ENCODE measurements around the gene STAB1. TPM values are rescaled to one million over a fixed set of nuclear protein-coding genes. Genes with fewer than 3 reads are reported as not detected.

STAB1 gene
- total RNA-seq, 1 donor from 2014 or later: 88.1 TPM

DNA sequence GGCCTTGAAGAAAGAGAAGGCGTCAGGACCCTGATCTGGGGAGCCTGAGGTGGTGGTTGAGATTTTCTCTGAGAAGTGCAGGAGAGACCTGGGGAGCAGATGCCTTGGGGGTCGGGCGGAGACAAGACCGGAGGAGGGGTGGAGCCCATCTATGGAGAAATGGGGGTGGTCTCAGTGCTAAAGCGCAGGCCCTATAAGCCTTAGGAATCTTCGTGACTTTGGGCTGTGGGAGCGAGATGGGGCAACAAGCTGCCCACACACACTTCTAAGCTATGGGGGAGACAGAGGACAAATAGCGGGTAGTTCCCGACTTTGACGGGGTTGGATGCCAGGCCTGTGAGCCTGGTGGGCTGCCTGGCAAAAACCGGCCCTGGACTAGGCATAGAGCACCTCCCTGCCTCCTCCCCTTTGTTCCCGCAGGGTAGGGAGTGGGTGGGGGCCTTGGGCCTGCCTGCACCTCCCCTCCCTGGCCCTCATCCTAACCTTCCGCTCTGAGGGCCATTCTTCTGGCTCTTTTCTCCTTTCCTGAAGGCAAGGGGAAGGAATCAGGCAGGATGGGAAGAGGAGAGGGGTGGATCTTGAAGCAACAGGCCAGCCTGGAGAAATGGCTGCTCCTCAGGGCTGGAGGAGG lies 38.9 kb upstream of the STAB1 start:
- ATAC-seq (peak; percentile 13), DNase-seq (ENCODE audit: missing footprints) (peak; percentile 70)
- intact Hi-C loops (cut with DNase I): loop anchor here (5.0 kb wide), 2 partner anchors 81 to 231 kb away; partner anchors contain the start of genes GNL3, PBRM1 and UQCC5

DNA sequence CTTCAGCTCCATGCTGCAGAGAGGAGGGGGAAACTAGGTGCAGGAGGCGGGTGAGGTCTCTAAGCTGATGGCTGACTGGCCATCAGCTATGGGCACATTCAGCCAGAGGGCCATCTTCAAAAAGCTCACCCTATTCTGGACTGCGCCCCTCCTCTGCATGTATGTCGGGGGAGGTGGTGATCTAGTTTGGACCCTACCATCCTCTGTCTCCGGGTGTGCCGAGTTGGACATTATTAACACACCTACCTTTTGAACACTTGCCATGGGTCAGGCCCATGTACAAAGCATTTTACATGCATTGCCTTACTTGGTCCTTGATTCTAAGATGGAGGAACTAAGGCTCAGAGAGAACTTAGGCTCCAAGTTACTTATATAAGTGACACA lies 38.3 kb upstream of the STAB1 start:
- ATAC-seq (no peak), DNase-seq (ENCODE audit: missing footprints) (peak; percentile 11)
- intact Hi-C loops (cut with DNase I): loop anchor here (5.0 kb wide), 2 partner anchors 81 to 231 kb away; partner anchors contain the start of genes GNL3, PBRM1 and UQCC5

DNA sequence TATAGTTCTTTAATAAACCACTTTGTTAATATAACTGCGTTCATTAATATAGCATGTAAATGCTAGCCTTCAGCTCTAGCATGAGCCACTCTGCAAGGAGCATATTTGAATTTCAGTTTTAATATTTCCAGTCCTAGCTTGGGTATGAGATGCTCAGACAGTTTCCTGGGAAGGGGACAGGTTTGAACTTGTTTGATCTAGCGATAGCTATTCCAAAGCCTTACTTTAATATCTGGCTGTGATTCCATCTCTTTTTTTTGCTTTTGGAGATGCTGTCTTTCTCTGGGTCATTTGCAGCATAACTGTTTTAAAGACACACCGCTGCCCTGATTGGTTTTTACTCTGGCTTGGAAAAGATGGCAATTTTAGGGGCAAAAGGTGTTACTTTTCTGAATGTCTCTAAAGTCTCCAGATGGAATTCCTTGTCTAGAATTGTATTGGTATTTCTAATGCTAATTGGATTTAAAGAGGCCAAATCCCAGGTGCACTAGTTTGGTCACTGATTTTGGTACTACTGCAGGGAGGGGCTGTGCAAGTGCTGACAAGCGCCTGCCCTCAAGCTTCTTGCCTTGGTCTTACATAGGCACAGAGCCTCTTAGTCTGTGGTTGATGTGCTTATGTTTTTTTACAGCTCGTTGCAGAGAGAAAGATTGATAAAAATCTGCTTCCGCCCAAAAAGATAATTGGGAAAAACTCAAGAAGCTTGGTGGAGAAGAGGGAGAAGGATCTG lies 36.9 kb upstream of the STAB1 start:
- DNase-seq (ENCODE audit: missing footprints) (peak; percentile 25), ATAC-seq (no peak)
- intact Hi-C loops (cut with DNase I): loop anchor here (5.0 kb wide), 2 partner anchors 79 to 229 kb away; partner anchors contain the start of genes GNL3, PBRM1 and UQCC5

DNA sequence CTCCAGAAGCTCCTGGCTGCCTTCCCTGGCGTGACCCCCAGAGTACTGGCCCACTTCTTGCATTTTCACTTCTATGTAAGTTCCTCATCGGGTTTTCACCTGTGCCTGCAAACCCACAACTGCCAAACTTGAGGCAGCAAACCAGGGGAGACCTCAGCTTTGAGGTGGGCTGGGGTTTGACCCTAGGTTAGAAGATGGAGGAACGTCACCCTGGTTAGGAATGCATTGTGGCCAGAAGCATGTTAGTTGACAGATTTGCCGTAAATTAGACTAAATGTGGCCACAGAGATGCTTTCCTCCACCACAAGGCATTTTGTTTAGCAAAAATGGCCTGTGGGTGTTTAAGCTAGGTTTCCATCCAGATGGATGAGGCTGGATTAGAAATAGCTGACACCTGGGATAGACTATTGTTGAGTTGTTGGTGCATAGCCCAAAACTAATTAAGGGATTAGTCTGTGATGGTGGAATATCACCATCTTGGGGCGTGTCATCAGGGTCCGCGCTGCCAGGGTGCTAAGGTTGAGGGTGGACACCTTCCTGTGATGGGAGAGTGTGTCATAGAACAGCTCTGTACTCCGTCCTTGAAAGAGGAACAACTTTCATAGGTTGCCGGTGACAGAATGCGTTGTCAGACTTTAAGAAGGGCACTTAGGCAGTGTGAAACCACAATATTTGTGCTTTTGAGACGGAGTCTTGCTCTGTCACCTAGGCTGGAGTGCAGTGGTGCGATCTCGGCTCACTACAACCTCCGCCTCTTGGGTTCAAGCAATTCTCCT lies 36.2 kb upstream of the STAB1 start:
- ATAC-seq (no peak), DNase-seq (ENCODE audit: missing footprints) (peak; percentile 20)
- intact Hi-C loops (cut with DNase I): loop anchor here (5.0 kb wide), 2 partner anchors 78 to 228 kb away; partner anchors contain the start of genes GNL3, PBRM1 and UQCC5

DNA sequence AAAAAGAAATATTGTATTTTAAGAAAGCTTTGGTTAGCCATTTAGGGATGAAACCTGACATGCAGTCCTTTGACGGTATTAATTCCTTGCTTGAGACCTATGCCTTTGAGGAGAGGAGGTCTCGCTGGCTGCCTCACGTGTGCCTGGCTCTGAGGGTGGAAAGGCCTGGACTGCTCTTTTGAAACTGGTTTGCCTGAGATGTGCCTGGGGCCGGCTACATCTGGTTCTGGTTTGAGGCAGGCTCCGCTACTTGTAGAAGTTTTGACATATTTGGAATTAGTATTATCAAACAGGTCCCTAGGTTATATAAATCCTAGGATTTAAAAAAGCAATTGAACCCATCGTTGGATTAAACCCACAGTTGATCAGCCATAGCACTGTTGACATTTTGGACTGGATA lies 33.3 kb upstream of the STAB1 start:
- ATAC-seq (no peak), DNase-seq (ENCODE audit: missing footprints) (peak; percentile 34)
- intact Hi-C loops (cut with DNase I): no loop called here

DNA sequence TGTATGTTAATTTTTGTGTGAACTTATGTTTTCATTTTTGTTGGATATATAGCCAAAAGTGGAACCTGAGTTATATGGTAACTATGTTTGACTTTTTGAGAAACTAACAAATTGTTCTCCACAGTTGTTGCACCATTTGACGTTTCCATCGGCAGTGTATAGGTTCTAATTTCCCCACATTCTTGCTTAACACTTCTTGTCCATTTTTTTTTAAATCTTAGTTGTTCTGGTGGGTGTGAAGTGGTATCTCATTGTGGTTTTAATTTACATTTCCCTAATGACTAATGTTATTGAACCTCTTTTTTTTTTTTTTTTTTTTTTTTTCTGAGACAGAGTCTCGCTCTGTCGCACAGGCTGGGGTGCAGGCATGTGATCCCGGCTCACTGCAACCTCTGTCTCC lies 31.7 kb upstream of the STAB1 start:
- intact Hi-C loops (cut with DNase I): no loop called here
- DNase-seq (ENCODE audit: missing footprints) (peak; percentile 4), ATAC-seq (no peak)

DNA sequence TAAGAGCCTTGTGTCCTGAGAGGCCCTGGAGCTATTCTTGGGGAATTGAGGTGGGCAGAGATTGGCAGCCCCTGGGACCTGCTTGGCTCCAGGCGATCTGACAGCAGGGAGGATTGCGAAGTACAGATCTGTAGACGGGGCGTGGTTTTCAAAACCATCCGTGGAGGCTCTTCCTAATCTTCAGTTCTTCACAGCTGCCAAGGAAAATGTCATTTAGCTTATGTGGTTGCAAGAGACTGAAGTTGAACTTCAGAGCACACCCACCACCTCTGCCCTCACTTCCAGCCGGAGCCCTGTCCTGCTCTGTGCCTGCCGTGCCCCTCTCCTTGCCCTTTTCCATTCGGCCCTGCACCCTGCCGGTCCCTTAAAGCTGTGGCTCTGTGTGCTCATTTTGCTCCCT lies 26.8 kb upstream of the STAB1 start:
- DNase-seq (ENCODE audit: missing footprints) (peak; percentile 1), ATAC-seq (peak; percentile 19)
- intact Hi-C loops (cut with DNase I): no loop called here

DNA sequence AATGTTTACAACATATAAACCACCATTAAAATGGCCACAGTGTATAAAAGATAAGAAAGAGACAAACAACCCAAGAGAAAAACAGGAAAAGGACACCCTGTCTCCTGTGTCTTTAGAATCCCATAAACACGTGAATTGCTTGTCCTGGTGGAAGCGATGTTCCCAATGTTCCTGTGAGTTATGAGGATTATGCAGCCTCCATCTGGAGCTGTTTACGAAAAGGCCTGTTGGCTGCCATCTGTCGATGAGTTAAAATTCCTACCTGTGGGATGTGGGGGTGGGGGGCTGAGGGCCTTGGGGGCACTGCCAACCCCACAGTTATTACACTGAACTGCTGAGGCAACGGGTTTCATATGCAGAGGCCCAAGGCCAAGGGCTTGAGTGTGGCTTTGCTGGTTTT lies 26.1 kb upstream of the STAB1 start:
- intact Hi-C loops (cut with DNase I): no loop called here
- DNase-seq (ENCODE audit: missing footprints) (peak; percentile 7), ATAC-seq (no peak)

DNA sequence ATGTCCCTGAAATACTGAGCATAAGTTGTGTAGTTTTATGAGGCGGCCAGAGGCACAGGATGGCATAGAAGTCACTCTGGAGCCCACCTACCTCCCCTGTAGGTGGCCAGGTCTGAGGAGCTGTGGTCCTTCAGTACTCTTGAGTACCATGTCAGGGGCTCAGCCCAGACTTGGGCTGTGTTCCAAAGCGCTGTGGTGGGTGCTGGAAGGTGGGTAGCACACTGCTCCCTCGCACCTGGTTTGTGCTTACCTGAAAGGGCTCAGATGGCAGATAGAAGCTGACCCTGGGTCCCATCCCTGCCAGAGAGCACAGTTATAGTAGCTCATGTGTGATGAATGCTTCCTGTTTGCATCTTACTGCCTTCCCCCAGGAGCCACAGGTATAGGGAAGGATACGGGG lies 24.2 kb upstream of the STAB1 start:
- intact Hi-C loops (cut with DNase I): loop anchor here (5.0 kb wide), 2 partner anchors 136 to 211 kb away; no protein-coding TSS in a partner anchor
- DNase-seq (ENCODE audit: missing footprints) (peak; percentile 13), ATAC-seq (no peak)

DNA sequence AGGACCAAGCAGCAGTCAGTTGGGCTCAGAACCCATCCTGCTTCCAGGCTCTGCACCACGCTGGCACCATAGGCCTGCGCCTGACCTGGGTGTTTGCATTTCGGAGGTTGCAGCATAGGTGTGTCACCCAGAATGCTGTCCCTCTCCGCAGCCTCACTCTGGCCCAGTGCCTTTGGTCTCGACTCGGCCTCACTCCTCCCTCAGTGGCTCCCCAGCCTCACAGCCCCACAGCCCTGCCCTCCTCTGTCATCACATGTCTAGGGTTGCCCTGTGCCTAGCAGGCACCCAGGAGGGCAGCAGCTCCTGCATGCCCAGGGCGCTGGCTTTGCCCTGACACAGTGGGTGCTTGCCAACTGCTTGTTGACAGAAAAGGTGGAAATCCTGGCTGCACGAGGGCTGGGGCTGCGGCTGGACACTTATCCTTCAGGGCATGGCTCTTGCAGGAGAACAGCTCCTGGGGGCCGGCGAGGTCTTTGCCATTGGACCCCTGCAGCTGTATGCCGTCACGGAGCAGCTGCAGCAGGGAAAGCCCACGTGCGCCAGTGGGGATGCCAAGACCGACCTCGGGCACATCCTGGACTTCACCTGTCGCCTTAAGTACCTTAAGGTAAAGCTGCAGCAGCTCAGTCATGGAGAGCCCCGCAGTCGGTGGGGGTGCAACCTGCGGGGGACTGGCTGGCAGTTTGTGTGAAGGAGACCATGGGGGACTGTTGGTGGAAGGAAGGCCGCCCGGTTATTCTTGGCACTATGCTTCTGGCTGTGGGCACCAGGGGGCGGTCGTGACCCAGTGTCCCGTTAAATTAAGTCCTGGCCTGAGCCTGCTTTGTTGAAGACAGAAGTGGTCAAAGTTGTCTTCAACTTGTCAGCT lies 23.5 kb upstream of the STAB1 start:
- intact Hi-C loops (cut with DNase I): loop anchor here (2.0 to 5.0 kb wide), 3 partner anchors 65 to 211 kb away; partner anchors contain the start of gene UQCC5
- ATAC-seq (peak; percentile 83), DNase-seq (ENCODE audit: missing footprints) (peak; percentile 89)

DNA sequence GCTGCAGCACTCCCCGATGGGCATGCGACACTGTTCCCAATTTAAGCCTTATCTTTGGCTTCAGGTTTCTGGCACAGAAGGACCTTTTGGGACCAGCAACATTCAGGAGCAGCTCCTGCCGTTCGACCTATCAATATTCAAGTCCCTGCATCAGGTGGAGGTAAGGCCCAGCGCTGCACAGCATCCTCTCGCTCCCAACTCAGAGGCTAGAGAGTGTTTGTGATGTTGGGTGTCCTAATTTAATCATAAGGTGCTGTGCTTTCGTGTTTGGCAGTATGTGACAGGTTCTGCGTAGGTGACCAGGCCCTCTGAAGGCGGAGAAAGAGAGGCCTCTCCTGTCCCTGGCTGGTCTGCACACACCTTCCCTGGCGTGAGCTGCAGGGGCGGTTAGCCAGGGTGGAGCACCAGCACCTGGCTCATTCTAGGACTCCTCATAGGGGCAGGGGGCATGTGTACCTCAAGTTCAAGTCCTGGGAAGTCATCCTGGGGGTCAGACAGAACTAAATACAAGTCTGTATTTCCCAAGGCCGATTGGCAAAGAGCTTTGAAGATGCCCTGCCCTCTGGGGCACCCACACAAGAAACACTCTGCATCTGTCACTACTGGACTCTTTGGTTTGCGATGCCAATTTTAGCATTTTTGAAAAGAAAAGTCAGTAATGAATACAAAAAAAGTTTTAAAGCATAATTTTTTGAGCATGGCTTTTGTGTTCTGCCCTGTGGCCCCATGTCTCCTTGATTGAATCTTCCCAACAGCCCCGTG lies 22.7 kb upstream of the STAB1 start:
- intact Hi-C loops (cut with DNase I): loop anchor here (2.0 to 5.0 kb wide), 3 partner anchors 64 to 210 kb away; partner anchors contain the start of gene UQCC5
- DNase-seq (ENCODE audit: missing footprints) (peak; percentile 41), ATAC-seq (no peak)

DNA sequence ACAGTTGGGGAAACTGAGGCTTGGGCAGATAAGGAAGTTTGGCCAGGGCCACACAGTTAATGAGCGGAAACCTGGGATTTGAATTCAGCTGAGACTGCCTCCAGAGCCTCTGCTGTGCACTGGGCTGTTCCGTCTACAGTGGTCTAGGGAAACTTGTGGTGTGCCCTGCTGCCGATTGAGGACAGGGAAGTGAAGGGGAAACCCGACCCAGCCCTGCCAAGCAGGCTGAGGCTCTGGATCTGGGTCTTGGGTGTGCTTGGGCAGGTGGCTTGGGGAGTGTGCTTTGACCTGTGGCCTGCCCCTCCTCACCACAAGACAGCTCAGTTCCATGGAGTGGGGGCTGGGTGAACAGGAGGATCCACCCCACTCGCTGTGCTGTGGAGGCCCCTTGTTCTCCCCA lies 22.1 kb upstream of the STAB1 start:
- intact Hi-C loops (cut with DNase I): loop anchor here (2.0 to 5.0 kb wide), 3 partner anchors 64 to 209 kb away; partner anchors contain the start of gene UQCC5
- ATAC-seq: no peak
- peak; percentile 35 for DNase-seq (ENCODE audit: missing footprints)

DNA sequence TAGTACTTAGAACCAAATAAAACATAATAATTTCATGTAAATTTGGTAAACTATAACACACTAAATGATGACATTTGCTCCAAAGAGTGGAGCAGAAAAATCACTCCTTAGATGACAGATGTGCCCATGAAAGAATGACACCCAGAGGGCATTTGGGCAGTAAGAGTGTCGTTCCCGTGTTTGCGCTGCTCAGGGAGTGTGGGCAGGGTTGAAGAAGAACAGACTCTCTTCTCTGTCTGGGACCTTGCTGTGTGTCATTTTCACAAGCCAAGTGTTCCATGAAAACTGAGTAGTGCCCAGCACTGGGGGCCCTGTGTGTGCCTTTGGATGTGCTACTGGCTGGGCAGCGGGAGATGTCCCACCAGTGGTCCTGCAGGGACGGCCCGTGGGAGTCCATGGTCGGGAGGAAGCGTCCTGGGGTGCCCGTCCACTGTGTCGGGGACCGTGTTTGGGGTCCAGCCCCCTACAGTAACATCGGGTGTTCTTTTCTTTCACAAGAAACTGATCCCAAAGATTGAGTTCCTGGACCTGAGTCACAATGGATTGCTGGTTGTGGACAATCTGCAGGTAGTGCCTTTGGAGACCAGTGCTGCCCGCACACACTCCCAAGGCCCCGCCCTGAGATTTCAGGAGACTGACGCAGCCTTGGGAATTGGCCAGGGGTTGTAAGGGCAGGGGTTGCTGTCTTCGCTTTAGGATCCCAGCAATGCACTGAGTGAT lies 17.9 kb upstream of the STAB1 start:
- ATAC-seq (no peak), DNase-seq (ENCODE audit: missing footprints) (no peak)
- intact Hi-C loops (cut with DNase I): no loop called here

DNA sequence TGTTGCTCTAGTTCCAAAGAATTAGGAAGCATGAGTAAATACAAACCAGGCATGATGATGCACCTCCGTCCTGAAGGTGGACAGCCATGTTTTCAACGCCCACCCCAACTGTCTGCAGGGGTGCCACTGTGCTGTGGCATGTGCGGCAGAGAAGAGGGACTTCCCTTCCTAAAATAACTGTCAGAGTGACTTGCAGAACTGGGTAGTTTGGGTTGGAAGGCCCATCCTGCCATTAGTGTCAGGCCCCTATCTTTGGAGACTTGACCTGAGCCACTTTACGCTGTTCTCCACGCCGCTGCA lies 17.4 kb upstream of the STAB1 start:
- intact Hi-C loops (cut with DNase I): no loop called here
- DNase-seq (ENCODE audit: missing footprints) (no peak), ATAC-seq (no peak)

DNA sequence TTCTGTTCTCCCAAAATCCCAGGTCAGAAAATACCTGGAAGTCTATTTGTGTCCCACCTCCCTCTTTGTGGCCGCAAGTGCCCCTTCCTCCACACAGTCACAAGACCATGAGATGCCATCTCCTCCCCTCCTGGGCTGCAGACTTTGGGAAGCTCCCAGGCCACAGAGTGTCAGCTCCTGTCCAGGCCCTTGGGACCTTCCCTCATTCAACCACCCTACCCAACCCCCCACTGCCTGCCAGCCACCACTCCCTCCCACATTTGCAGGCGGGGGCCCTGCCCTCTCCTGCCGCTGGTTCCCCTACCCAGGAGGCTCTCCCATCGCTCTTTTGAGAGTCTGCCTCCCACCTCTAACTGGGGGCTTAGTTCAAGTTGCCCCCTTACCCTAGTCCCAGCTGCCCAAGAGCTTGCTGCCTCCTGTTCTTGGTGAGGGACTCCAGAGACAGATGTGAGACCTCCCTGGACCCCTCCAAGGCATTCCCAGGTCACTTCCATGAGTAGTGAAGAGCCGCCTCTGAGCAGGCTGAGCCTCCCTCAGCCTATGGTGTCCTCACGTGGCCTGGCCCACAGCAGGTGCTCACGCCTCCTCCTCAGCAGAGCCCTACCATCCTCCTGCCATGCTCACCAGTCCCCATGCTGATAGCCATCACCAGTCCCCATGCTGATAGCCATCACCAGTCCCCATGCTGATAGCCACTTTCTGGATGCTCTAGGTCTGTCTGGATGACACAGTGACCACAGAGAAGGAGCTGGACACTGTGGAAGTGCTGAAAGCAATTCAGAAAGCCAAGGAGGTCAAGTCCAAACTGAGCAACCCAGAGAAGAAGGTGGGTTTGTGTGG lies 15.9 kb upstream of the STAB1 start:
- intact Hi-C loops (cut with DNase I): no loop called here
- no peak for ATAC-seq
- DNase-seq (ENCODE audit: missing footprints): no peak

DNA sequence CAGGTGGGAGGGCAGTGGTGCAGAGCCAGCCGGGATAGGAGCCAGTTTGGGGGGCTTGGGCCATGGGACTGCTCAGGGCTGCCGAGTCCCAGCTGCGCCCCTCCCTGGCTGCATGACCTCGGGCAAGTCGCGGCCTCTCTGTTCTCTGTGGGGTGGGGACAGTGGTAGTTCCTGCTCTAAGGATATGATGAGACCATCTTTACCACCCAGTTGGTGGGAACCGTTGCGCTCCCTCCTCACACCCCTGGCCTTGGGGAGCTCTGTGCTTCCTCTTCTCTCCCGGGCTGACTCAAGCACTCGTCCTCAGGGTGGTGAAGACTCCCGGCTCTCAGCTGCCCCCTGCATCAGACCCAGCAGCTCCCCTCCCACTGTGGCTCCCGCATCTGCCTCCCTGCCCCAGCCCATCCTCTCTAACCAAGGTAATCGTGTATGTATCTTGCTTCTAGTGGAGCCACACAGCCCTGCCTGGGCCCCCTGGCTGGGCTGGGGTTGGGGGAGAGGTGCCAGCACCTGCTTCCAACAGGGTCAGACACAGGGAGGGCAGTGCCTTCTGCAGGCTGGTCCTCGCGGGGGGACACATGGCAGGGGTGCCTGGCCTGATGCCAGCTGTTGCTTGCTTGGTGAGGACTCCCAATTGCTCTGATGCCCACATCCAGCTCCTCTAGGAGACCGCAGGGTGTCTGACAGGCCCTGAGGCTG lies 15.1 kb upstream of the STAB1 start:
- no peak for DNase-seq (ENCODE audit: missing footprints)
- peak; percentile 15 for ATAC-seq
- intact Hi-C loops (cut with DNase I): no loop called here
